GM18508 (cell line): ENCODE data around the gene PRR13.

Experiments used
- ATAC-seq: cut with Tn5 transposase; IDR thresholded peaks from one replicate; pipeline ENCODE4 v1.9.1; 2021; ENCODE audit warnings: moderate number of reproducible peaks; ENCODE audit not compliant: insufficient read depth, unreplicated experiment

The PRR13 gene

GRCh38 chr12:53486736-53487487 lies 45.4 kb downstream of the PRR13 start:
- ATAC-seq = no peak

GRCh38 chr12:53489242-53489864 lies 47.8 kb downstream of the PRR13 start:
- ATAC-seq = no peak

GRCh38 chr12:53492188-53492587 lies 50.7 kb downstream of the PRR13 start:
- no peak for ATAC-seq

GRCh38 chr12:53492830-53493609 lies 51.5 kb downstream of the PRR13 start:
- no peak for ATAC-seq

GRCh38 chr12:53493610-53494391 lies 52.3 kb downstream of the PRR13 start:
- no peak for ATAC-seq
